Keratinocyte (primary cell): ENCODE measurements around the gene DDX42.
"Not testable (repeated sequence)": the region's sequence is repeated elsewhere in the genome, so short reads cannot be mapped to it uniquely, and the experiment has no call there.

Experiments used
- CTCF ChIP-seq, 3 experiments: IDR thresholded peaks in 1 of 3; conservative IDR thresholded peaks in 1 of 3; optimal IDR thresholded peaks in 1 of 3; 2 replicates in 2 of 3; 3 replicates in 1 of 3; pipeline versions ENCODE3 to v1.5.1; 2011; ENCODE audit warnings: low read length in 3 of 3, mild to moderate bottlenecking in 3 of 3, moderate library complexity in 2 of 3, control low read depth in 1 of 3, inconsistent platforms in 1 of 3; ENCODE audit not compliant: insufficient read depth in 2 of 3; ENCODE audit errors: extremely low read depth in 1 of 3
- EZH2 ChIP-seq: IDR thresholded peaks from one replicate; pipeline ENCODE4 v1.6.1; 2012; ENCODE audit warnings: inconsistent platforms, mild to moderate bottlenecking, low read length, moderate library complexity

DNA sequence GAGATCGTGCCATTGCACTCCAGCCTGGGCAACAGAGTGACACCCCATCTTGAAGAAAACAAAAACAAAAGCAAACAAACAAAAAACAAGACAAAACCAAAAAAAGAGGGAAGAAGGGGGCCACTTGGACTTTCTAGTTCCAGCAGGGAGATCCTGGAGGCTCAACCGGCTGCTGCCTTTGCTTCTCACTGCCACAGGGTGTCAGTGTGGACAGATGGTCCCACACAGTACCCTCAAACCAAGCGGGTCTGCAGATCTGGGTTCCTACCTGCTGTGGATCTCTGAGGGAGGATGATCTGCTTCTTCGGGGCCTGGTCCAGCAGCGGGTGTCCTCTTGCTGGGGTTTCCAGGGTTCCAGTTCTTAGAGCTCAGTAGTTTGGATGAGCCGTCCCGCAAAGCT lies 92.7 kb downstream of the DDX42 start:
- TF ChIP-seq CTCF (optimal IDR thresholded peaks at IDR 0.05 in 1 of 3, IDR thresholded peaks at IDR 0.05 in 1 of 3, conservative IDR thresholded peaks at IDR 0.05 in 1 of 3; ENCODE audit: extremely low read depth in 1 of 3, insufficient read depth in 2 of 3, low read length in 3 of 3): peak in 1 of 3 experiments; percentile 24
- TF ChIP-seq EZH2: not testable (repeated sequence)
